DOHH2 (cell line): ENCODE results near the gene TDP2.

Experiments used
- H3F3A ChIP-seq: fragments of 200-600 bp; sonication (generic), shearing (Covaris generic); 2 replicates; pipeline ENCODE4 v1.6.0; 2016; ENCODE audit warnings: antibody characterized with exemption, mild to moderate bottlenecking; ENCODE audit not compliant: control insufficient read depth, insufficient read depth
- H3K27ac ChIP-seq: fragments of 200-600 bp; sonication (generic); 2 replicates; pipeline ENCODE4 v1.5.1; 2014; ENCODE audit warnings: low read depth, mild to moderate bottlenecking, low read length, moderate library complexity
- H3K27me3 ChIP-seq: fragments of 200-600 bp; sonication (generic); 2 replicates; pipeline ENCODE4 v1.6.1; 2014; ENCODE audit warnings: mild to moderate bottlenecking, low read length, mixed read lengths; ENCODE audit not compliant: control insufficient read depth
- H3K36me3 ChIP-seq: fragments of 200-600 bp; sonication (generic); 2 replicates; pipeline ENCODE4 v1.6.1; 2014; ENCODE audit warnings: mild to moderate bottlenecking, low read length, moderate library complexity, mixed read lengths; ENCODE audit not compliant: control insufficient read depth
- H3K4me1 ChIP-seq: fragments of 200-600 bp; sonication (generic); 2 replicates; pipeline ENCODE4 v1.6.1; 2014; ENCODE audit warnings: mild to moderate bottlenecking, low read length, mixed read lengths; ENCODE audit not compliant: control insufficient read depth
- H3K4me2 ChIP-seq: fragments of 200-600 bp; sonication (generic); 2 replicates; pipeline ENCODE4 v1.6.0; 2014; ENCODE audit warnings: mild to moderate bottlenecking, low read length, moderate library complexity
- H3K4me3 ChIP-seq: fragments of 200-600 bp; sonication (generic); 2 replicates; pipeline ENCODE4 v1.5.1; 2014; ENCODE audit warnings: mild to moderate bottlenecking, low read length, mixed read lengths
- H3K79me2 ChIP-seq: fragments of 200-600 bp; sonication (generic); 2 replicates; pipeline ENCODE4 v1.6.1; 2014; ENCODE audit warnings: mild to moderate bottlenecking, low read length, mixed read lengths; ENCODE audit not compliant: control insufficient read depth
- H3K9me2 ChIP-seq: fragments of 200-600 bp; sonication (generic); replicated peaks from 2 replicates; pipeline ENCODE4 v1.6.1; 2014; ENCODE audit warnings: mild to moderate bottlenecking, low read length, mixed read lengths; ENCODE audit not compliant: control insufficient read depth
- H3K9me3 ChIP-seq: fragments of 200-600 bp; sonication (generic); 2 replicates; pipeline ENCODE4 v1.6.1; 2014; ENCODE audit warnings: antibody characterized with exemption, low read length, mixed read lengths; ENCODE audit not compliant: control insufficient read depth, insufficient read depth
- H4K20me1 ChIP-seq: fragments of 200-600 bp; sonication (generic); 2 replicates; pipeline ENCODE4 v1.6.0; 2014; ENCODE audit warnings: low read depth, mild to moderate bottlenecking, antibody characterized with exemption, low read length, moderate library complexity; ENCODE audit not compliant: control insufficient read depth, insufficient read depth
- CTCF ChIP-seq: fragments of 200-600 bp; sonication (generic); IDR thresholded peaks from one replicate; pipeline ENCODE4 v1.5.1; 2014; ENCODE audit warnings: antibody characterized with exemption, mild to moderate bottlenecking, low read depth, low read length; ENCODE audit not compliant: poor library complexity, severe bottlenecking
- EZH2phosphoT487 ChIP-seq: fragments of 200-600 bp; sonication (generic); IDR thresholded peaks from 2 replicates; pipeline ENCODE4 v1.6.1; 2017; ENCODE audit warnings: borderline replicate concordance, mild to moderate bottlenecking, antibody characterized with exemption, low read length, moderate library complexity, mixed read lengths

The TDP2 gene

GRCh38 chr6:24606200-24606930 is 60.3 kb downstream of the TDP2 start:
- H3K4me2 ChIP-seq: no peak overlapping the region
- no peak overlapping the region for H3K27ac ChIP-seq
- no peaks in the 10 kb centered on the region for H4K20me1 ChIP-seq
- no peaks in the 10 kb centered on the region for H3F3A ChIP-seq
- TF ChIP-seq CTCF (no peak), EZH2phosphoT487 (no peak)
- H3K9me3 ChIP-seq: no peaks in the 10 kb centered on the region
- H3K4me1 ChIP-seq: no peaks in the 10 kb centered on the region
- no peak overlapping the region for H3K4me3 ChIP-seq
- no peaks in the 10 kb centered on the region for H3K79me2 ChIP-seq
- H3K9me2 ChIP-seq: no peaks in the 10 kb centered on the region
- H3K36me3 ChIP-seq: no peaks in the 10 kb centered on the region
- H3K27me3 ChIP-seq: no peaks in the 10 kb centered on the region

GRCh38 chr6:24603241-24603640 is 63.5 kb downstream of the TDP2 start:
- H3K9me2 ChIP-seq: no peaks in the 10 kb centered on the region
- no peak overlapping the region for H3K4me3 ChIP-seq
- H3K27me3 ChIP-seq: no peaks in the 10 kb centered on the region
- no peaks in the 10 kb centered on the region for H3K9me3 ChIP-seq
- TF ChIP-seq EZH2phosphoT487 (no peak), CTCF (no peak)
- H3K4me1 ChIP-seq: 0 out of 2 replicates have a peak, but pooled peaks cover 3% of the 10 kb centered on the region
- no peaks in the 10 kb centered on the region for H4K20me1 ChIP-seq
- H3K36me3 ChIP-seq: no peaks in the 10 kb centered on the region
- H3K4me2 ChIP-seq: no peak overlapping the region
- no peak overlapping the region for H3K27ac ChIP-seq
- no peaks in the 10 kb centered on the region for H3F3A ChIP-seq
- no peaks in the 10 kb centered on the region for H3K79me2 ChIP-seq

GRCh38 chr6:24600903-24601302 is 65.8 kb downstream of the TDP2 start:
- Histone ChIP-seq H3K27ac (no peak overlapping the region), H3K79me2 (no peaks in the 10 kb centered on the region), H3K4me2 (no peak overlapping the region), H3K4me3 (no peak overlapping the region), H3F3A (no peaks in the 10 kb centered on the region), H3K9me3 (no peaks in the 10 kb centered on the region), H3K9me2 (no peaks in the 10 kb centered on the region), H4K20me1 (no peaks in the 10 kb centered on the region), H3K27me3 (no peaks in the 10 kb centered on the region), H3K4me1 (0 out of 2 replicates have a peak, but pooled peaks cover 3% of the 10 kb centered on the region), H3K36me3 (no peaks in the 10 kb centered on the region)
- TF ChIP-seq EZH2phosphoT487 (no peak), CTCF (peak; percentile 66)
